ENCODE results near the gene ZNF516. TPM values are rescaled to one million over a fixed set of nuclear protein-coding genes. Genes with fewer than 3 reads are reported as not detected.

Gene ZNF516
- total RNA-seq, 1 experiment from 2014 or later, result 25.5 TPM

DNA sequence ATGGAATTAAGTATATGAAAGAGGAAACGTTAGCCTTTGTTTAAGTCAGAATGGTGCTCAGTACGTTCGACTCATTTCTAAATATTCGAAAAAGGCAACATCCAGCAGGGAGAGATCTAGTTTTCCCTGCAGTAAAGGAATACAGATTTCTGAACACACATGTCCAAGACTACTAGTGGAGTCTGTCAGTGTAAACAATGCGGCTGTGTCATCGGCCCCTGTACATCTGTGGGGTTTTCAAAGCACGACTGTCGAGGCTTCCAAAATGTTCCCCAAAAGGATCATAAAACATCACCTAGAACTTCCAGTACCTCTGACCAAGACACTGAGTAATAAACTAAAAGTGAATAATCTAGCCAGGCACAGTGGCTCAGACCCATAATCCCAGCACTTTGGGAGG is 112.8 kb downstream of the ZNF516 start:
- Mint-ChIP-seq H3K4me1 (ENCODE audit: low read depth, unreplicated experiment) (no peaks in the 10 kb centered on the region), H3K9me3 (ENCODE audit: unreplicated experiment) (no peaks in the 10 kb centered on the region), H3K27me3 (ENCODE audit: insufficient read depth, unreplicated experiment) (no peaks in the 10 kb centered on the region), H3K27ac (ENCODE audit: unreplicated experiment) (no peak overlapping the region), H3K4me3 (ENCODE audit: unreplicated experiment) (no peak overlapping the region), H3K36me3 (ENCODE audit: insufficient read depth, unreplicated experiment) (no peaks in the 10 kb centered on the region)
- H3K4me1 ChIP-seq, result no peaks in the 10 kb centered on the region
- no peaks in the 10 kb centered on the region for H3K27me3 ChIP-seq (replicated peaks; ENCODE audit: control insufficient read depth, insufficient read depth, low read length)
- intact Hi-C loops (cut with micrococcal nuclease; ENCODE audit: unreplicated experiment), result no loop called here
- ChIA-PET POLR2A (no interaction called here), CTCF (no interaction called here)
- no peak for DNase-seq
- no peak overlapping the region for H3K4me3 ChIP-seq (ENCODE audit: low read depth, low read length)
- no TSS peak for BruUV-seq (replicated peaks)
- no peaks in the 10 kb centered on the region for H3K9me3 ChIP-seq
- TF ChIP-seq, protein P1, sequence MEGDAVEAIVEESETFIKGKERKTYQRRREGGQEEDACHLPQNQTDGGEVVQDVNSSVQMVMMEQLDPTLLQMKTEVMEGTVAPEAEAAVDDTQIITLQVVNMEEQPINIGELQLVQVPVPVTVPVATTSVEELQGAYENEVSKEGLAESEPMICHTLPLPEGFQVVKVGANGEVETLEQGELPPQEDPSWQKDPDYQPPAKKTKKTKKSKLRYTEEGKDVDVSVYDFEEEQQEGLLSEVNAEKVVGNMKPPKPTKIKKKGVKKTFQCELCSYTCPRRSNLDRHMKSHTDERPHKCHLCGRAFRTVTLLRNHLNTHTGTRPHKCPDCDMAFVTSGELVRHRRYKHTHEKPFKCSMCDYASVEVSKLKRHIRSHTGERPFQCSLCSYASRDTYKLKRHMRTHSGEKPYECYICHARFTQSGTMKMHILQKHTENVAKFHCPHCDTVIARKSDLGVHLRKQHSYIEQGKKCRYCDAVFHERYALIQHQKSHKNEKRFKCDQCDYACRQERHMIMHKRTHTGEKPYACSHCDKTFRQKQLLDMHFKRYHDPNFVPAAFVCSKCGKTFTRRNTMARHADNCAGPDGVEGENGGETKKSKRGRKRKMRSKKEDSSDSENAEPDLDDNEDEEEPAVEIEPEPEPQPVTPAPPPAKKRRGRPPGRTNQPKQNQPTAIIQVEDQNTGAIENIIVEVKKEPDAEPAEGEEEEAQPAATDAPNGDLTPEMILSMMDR (IDR thresholded peaks at IDR 0.05; ENCODE audit: insufficient read depth in 1 of 2, low read depth in 1 of 2, low read length in 1 of 2, severe bottlenecking in 1 of 2, unreplicated experiment in 1 of 2), result no peak
- no peaks in the 10 kb centered on the region for H3K36me3 ChIP-seq (ENCODE audit: control insufficient read depth, insufficient read depth, low read length)

DNA sequence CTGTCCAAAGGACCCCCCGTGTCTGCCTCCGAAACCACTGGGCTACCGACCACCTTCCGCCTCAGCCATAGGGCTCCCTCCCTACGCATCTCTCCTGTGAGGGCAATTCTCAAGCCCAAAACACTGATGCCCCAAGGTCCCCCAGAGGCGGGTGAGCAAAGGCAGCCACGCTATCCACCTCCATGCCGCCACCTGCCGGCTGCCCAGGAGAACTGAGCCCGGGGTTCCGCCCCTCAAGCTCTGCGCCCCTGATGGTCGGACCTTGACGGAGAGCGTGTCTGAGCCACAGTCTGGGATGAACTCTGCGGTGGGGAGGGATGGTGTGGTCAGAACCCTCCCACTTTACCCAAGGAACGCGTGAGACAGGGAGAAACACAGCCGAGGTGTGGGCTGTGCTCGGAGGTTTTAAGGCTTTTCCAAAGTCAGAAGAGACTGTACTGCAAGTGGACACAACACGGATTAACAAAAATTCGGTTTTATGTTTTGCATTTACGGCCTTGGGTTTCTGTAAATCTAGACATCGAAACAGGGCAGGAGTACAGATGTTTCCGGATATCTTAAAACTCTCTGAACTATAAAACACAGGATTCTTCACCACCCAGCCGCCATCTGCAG is 114.1 kb downstream of the ZNF516 start:
- Mint-ChIP-seq H3K27ac (ENCODE audit: unreplicated experiment) (no peak overlapping the region), H3K36me3 (ENCODE audit: insufficient read depth, unreplicated experiment) (no peaks in the 10 kb centered on the region), H3K9me3 (ENCODE audit: unreplicated experiment) (no peaks in the 10 kb centered on the region), H3K4me1 (ENCODE audit: low read depth, unreplicated experiment) (no peaks in the 10 kb centered on the region), H3K4me3 (ENCODE audit: unreplicated experiment) (no peak overlapping the region), H3K27me3 (ENCODE audit: insufficient read depth, unreplicated experiment) (no peaks in the 10 kb centered on the region)
- BruUV-seq (replicated peaks), result no TSS peak
- H3K9me3 ChIP-seq, result no peaks in the 10 kb centered on the region
- no peaks in the 10 kb centered on the region for H3K36me3 ChIP-seq (ENCODE audit: control insufficient read depth, insufficient read depth, low read length)
- intact Hi-C loops (cut with micrococcal nuclease; ENCODE audit: unreplicated experiment), result no loop called here
- H3K27me3 ChIP-seq (replicated peaks; ENCODE audit: control insufficient read depth, insufficient read depth, low read length), result no peaks in the 10 kb centered on the region
- ChIA-PET CTCF (no interaction called here), POLR2A (no interaction called here)
- TF ChIP-seq, protein P1 (IDR thresholded peaks at IDR 0.05; ENCODE audit: insufficient read depth in 1 of 2, low read depth in 1 of 2, low read length in 1 of 2, severe bottlenecking in 1 of 2, unreplicated experiment in 1 of 2), result no peak
- peak in 1 of 2 experiments; percentile 1 for DNase-seq
- H3K4me1 ChIP-seq, result no peaks in the 10 kb centered on the region
- no peak overlapping the region for H3K4me3 ChIP-seq (ENCODE audit: low read depth, low read length)

DNA sequence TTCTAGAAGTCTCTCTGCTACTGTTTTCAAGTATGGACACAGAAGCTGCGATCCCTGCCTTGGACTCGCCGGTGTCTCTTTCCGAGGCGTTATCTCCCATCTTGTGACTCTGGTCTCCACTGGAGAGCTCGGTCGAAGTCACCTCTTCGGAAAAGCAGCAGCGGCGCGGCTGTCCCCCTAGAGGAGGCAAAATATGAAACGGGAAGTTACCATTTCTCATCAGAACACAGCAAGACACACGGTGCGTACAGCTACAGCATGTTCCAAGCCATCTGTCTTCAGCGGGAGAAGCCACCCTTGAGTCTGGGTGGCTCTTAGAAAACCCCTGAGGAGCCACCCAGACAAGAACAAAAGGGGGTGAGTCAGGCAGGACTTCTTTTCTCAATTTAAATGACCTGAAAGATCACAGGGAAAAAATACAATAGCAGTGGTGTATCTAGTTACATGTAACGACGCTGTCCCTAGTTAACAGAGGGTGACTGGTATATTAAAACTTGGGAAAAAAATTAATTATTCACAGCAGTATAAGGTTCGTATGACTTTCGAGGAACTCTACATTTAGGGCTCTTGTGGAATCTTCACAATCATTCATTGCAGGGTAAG is 114.8 kb downstream of the ZNF516 start:
- Mint-ChIP-seq H3K4me1 (ENCODE audit: low read depth, unreplicated experiment) (peaks cover 6% of the 10 kb centered on the region), H3K36me3 (ENCODE audit: insufficient read depth, unreplicated experiment) (no peaks in the 10 kb centered on the region), H3K9me3 (ENCODE audit: unreplicated experiment) (no peaks in the 10 kb centered on the region), H3K27ac (ENCODE audit: unreplicated experiment) (no peak overlapping the region), H3K27me3 (ENCODE audit: insufficient read depth, unreplicated experiment) (no peaks in the 10 kb centered on the region), H3K4me3 (ENCODE audit: unreplicated experiment) (no peak overlapping the region)
- H3K4me3 ChIP-seq (ENCODE audit: low read depth, low read length), result no peak overlapping the region
- no peaks in the 10 kb centered on the region for H3K27me3 ChIP-seq (replicated peaks; ENCODE audit: control insufficient read depth, insufficient read depth, low read length)
- intact Hi-C loops (cut with micrococcal nuclease; ENCODE audit: unreplicated experiment), result no loop called here
- H3K9me3 ChIP-seq, result no peaks in the 10 kb centered on the region
- TF ChIP-seq, protein P1 (IDR thresholded peaks at IDR 0.05; ENCODE audit: insufficient read depth in 1 of 2, low read depth in 1 of 2, low read length in 1 of 2, severe bottlenecking in 1 of 2, unreplicated experiment in 1 of 2), result no peak
- ChIA-PET POLR2A (no interaction called here), CTCF (no interaction called here)
- no TSS peak for BruUV-seq (replicated peaks)
- no peaks in the 10 kb centered on the region for H3K4me1 ChIP-seq
- DNase-seq, result no peak
- no peaks in the 10 kb centered on the region for H3K36me3 ChIP-seq (ENCODE audit: control insufficient read depth, insufficient read depth, low read length)

All from Caco-2 (cell line).